Inferior parietal cortex (tissue), 1 donor: ENCODE results near the gene AKT3.

ENCODE experiments used
- DNase-seq: peaks from one replicate; pipeline ENCODE4 v3.0.0-alpha.2; 2016; ENCODE audit errors: extremely low spot score

Gene AKT3

GRCh38 chr1:243508303-243508713 lies 341.7 kb downstream of the AKT3 start:
- no peak for DNase-seq

- peak; percentile 64 for DNase-seq
Measured at GRCh38 chr1:243507672-243508302, 342.3 kb downstream of the AKT3 start.

- DNase-seq, result peak; percentile 53
Measured at GRCh38 chr1:243507001-243507671, 342.9 kb downstream of the AKT3 start.

DNA sequence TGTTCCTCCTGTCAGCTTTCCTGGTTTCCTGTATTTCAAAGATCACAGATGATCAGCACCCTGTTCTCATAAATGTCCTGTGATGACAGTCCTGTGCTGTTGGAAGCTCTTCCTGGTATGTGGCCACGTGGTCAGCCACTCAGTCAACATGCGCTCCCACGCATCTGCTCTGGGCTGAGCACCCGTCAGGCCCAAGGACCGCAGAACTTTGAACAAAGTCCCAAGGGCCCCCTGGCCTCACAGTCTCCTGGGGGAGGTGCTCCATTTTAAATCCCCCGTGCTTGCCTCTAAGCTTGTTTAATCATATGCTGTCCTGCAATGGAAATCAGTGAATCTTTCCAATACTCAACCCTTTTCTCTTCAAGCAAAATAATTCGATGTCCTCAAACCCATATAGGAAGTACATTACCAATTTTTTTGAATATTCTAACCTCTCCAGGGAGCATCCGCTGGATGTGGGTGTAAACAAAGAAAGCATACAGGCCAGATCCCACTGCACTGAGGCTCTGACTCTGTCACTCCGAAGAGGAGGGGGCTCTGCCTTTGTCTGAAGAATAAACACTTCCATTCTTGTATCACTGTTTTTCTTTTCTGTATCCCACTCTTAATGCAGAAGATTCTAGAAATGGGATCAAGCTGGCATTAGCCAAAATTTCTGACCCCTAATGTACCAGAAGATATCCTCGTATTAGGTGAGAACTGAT lies 343.9 kb downstream of the AKT3 start:
- DNase-seq, result no peak

DNA sequence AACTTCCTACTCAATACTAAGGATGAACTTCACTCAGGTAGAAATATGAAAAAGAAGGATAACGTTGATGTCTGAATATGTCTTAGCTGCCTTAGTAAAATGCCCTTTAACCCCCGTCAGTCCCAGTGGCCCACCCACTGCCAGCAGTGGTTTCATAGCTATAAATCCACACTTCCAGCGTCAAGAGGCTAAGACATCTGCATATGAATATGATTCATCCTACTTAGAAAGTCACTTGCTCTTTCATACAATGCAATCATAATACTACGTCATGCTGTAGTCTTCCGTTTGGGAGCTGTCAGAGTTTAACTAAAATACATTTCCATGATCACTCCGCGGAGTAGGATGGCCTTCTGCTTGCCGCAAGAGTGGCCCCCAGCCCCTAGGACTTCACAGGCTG lies 346.9 kb downstream of the AKT3 start:
- no peak for DNase-seq

DNA sequence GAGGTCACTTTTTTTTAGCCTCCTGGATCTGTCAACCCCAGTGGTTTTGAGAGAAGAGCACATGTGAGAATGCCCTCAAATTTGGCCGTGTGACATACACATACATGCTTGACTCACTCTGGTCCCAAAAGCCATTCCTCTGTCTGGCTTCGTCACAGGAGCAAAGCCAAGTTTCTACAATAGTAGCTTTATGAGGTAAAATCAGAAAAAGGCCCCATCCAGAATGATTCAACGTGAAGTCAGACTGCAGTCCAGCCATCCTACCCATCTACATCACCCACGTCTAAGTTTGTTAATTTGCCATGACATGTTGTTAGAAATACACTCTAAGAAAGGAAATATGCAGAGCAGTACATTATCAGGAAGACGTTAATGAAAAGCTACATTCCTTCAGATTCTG lies 349.0 kb downstream of the AKT3 start:
- DNase-seq, result no peak

- DNase-seq, result no peak
Measured at GRCh38 chr1:243500512-243500911, 349.5 kb downstream of the AKT3 start.

DNA sequence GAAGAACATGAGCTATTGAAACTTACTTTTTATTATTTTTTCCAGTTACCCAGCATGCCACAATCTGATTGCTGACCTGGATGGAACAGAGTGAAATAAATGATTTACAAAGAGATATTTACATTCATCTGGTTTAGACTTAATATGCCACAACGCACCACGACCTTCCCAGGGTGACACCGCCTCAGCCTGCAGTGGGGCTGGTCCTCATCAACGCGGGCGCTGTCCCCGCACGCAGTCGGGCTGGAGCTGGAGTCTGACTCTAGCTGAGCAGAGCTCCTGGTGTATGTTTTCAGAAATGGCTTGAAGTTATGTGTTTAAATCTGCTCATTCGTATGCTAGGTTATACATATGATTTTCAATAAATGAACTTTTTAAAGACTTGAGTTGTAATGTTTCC lies 350.3 kb downstream of the AKT3 start:
- DNase-seq, result no peak

GRCh38 chr1:243499248-243499647 lies 350.8 kb downstream of the AKT3 start:
- no peak for DNase-seq

DNA sequence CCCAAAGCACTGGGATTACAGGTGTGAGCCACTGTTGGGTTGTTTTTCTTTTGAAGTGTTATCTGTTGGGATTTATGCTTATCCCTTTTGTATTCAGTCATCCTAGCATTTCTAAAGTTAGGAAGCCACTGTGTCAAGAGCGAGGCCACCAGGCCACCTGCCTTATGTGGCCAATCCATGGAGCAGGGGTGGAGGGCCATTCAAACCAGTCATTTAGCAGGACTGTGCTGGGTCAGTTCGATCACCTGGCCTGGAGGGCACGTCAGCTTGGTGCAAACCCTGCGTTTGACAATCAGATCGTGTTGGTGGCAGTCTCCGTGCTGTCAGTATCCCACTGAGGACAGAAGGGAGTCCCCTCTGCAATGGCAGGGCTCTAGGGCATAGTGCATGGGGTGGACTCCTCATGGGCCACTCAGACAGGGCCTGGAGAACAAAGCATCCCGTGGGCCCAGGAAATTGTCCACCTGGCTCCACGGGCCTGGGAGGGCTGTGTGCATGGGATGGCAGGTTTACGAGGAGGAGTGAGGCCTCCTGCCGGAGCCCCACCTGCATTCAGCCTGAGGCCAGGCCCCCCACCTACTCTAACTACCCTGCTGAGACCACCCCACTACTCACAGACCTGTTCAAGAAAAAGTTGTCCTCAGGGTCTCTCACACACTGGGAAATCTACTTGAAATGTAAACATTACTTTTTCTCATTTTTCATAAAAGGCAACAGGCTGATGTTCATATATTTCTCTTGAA lies 351.9 kb downstream of the AKT3 start:
- DNase-seq, result no peak

- no peak for DNase-seq
Measured at GRCh38 chr1:243496806-243497205, 353.2 kb downstream of the AKT3 start.

DNA sequence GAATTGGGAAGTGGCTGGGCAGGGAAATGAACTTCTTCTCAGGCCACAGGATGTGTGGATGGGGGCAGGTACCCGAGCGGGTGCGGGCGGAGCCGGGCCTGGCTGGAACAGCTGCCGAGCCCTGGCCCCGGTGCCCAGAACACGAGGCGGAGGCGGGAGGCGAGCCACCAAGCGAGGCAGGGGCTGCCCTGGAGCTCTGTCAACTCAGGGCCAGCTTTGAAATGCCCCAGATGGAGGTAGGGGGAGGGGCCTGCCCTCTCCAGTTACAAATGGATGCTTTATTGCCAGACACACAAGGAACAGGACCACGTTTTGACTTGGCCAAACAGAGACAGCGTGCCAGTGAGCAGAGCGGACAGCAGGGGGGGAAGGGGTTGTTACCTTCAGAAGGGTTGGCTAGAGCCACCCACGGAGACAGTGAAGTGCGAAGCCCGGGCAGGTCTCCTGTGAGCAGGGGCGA lies 353.8 kb downstream of the AKT3 start:
- peak; percentile 70 for DNase-seq

GRCh38 chr1:243495442-243496186 lies 354.4 kb downstream of the AKT3 start:
- no peak for DNase-seq

DNA sequence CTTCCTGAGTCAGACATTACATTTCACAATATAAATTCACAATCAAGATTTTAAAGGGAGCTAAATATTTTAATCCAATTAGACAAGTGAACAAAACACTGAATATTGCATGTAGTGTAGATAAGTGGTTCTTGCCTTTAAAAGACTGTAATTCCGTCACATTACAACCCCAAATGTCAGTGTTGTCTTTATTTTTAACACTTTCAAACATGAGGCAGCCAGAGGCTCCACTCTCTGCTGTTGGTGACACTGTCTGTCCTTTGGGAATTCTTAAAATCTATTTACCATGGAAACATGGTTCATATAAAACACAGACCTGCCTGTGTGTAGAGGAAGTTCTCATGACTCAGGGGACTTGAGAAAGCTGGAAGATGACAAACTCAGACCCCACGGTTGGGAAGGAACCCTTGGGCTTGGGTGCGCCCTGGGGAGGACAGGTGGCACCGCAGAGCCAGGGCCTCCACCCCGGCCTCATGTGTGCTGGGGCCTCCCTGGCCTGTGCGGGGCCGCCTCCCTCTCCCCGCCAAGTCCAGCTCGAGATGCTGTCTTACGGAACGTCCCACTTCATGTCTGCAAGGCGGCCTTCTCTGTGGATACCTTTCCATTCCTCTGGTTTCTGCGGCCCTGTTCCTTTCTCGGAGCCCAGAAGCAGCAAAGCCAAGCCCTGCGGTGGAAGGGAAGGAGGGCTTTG lies 355.2 kb downstream of the AKT3 start:
- DNase-seq, result no peak

DNA sequence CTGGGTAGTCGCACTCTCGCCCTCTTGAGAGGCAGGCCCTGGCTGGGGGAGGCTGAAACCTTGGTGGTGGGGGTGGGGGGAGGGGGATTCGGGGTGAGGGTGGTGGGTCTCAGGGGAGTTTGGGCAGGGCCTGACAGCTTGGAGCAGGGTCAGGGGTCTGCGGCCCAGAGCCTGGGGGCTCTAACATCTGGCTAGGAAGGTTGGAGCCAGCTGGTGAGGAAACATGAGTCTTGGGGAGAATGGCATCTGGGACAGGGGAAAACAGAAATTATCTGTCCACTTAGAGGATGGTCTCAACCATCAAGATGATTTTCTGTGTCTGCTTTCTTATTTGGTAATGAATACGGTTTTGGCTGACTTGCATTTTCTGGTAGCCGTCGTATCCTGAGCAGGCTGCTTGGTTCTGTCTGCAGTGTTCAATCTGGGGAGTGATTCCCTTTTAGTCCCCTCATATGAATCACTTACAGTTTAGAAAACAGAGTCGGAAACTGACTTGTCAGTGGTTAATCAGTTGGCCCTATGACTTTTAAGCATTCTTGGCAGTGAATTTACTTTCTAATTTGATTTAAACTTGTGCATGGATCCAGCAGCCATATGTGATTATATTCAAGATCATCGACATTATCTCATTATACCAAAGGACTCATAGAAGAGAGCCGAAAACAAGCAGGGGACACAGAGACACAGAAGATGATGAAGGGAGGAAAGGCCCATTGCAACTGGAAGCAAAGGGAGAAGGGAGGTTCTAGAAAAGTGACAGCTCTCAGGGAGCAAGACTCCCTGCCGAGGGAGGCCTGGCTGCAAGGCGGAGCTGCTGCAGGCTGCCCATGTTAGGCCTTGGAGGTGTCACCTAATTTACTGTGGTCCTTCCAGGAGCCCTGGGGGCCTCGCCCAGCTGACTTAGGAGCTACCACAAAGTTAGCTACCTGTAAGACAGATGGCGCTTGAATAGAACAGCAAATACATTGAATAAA lies 356.6 kb downstream of the AKT3 start:
- DNase-seq, result no peak

- no peak for DNase-seq
Measured at GRCh38 chr1:243490748-243491686, 359.0 kb downstream of the AKT3 start.

GRCh38 chr1:243489681-243490546 lies 360.1 kb downstream of the AKT3 start:
- no peak for DNase-seq

- no peak for DNase-seq
Measured at GRCh38 chr1:243489158-243489527, 360.9 kb downstream of the AKT3 start.
